ENCODE data around the gene MATCAP1.

MATCAP1 gene

DNA sequence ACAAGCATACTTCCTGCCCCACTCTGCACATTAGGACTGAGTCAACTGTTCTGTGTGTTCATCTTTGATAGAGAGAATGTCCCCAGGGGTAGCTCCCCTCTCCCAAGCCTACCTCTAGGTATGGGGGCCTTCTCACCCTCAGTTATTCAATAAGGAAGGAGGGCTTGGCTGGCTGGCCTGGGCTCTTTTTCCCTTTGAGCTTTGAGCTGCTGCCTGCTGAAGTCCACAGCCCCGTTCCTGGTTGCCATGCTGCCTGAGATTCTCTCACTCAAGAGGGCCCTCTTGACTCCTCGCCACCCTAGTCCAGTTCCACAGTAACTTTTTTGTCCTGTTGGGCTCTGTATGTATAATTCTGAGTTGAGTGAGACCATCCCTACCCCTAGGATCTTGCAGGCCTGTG lies 38.0 kb downstream of the MATCAP1 start:
- DNase-seq (ENCODE audit: extremely low read depth, low read depth), result no peak
- TF ChIP-seq, protein P1, sequence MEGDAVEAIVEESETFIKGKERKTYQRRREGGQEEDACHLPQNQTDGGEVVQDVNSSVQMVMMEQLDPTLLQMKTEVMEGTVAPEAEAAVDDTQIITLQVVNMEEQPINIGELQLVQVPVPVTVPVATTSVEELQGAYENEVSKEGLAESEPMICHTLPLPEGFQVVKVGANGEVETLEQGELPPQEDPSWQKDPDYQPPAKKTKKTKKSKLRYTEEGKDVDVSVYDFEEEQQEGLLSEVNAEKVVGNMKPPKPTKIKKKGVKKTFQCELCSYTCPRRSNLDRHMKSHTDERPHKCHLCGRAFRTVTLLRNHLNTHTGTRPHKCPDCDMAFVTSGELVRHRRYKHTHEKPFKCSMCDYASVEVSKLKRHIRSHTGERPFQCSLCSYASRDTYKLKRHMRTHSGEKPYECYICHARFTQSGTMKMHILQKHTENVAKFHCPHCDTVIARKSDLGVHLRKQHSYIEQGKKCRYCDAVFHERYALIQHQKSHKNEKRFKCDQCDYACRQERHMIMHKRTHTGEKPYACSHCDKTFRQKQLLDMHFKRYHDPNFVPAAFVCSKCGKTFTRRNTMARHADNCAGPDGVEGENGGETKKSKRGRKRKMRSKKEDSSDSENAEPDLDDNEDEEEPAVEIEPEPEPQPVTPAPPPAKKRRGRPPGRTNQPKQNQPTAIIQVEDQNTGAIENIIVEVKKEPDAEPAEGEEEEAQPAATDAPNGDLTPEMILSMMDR (IDR thresholded peaks at IDR 0.05; ENCODE audit: low read depth, low read length, missing control alignments), result no peak
- no peak overlapping the region for H3K4me3 ChIP-seq (replicated peaks; ENCODE audit: low read depth, low read length)

GRCh38 chr16:67144943-67145342 lies 38.8 kb downstream of the MATCAP1 start:
- no peak for DNase-seq (ENCODE audit: extremely low read depth, low read depth)
- TF ChIP-seq, protein P1 (IDR thresholded peaks at IDR 0.05; ENCODE audit: low read depth, low read length, missing control alignments), result no peak
- no peak overlapping the region for H3K4me3 ChIP-seq (replicated peaks; ENCODE audit: low read depth, low read length)

- TF ChIP-seq, protein P1 (IDR thresholded peaks at IDR 0.05; ENCODE audit: low read depth, low read length, missing control alignments), result no peak
- H3K4me3 ChIP-seq (replicated peaks; ENCODE audit: low read depth, low read length), result no peak overlapping the region
- no peak for DNase-seq (ENCODE audit: extremely low read depth, low read depth)
Observed at GRCh38 chr16:67142342-67142741, 41.4 kb downstream of the MATCAP1 start.

GRCh38 chr16:67141391-67141790 lies 42.4 kb downstream of the MATCAP1 start:
- no peak overlapping the region for H3K4me3 ChIP-seq (replicated peaks; ENCODE audit: low read depth, low read length)
- DNase-seq (ENCODE audit: extremely low read depth, low read depth), result no peak
- TF ChIP-seq, protein P1 (IDR thresholded peaks at IDR 0.05; ENCODE audit: low read depth, low read length, missing control alignments), result no peak

GRCh38 chr16:67137605-67138004 lies 46.2 kb downstream of the MATCAP1 start:
- TF ChIP-seq, protein P1 (IDR thresholded peaks at IDR 0.05; ENCODE audit: low read depth, low read length, missing control alignments), result no peak
- H3K4me3 ChIP-seq (replicated peaks; ENCODE audit: low read depth, low read length), result no peak overlapping the region
- no peak for DNase-seq (ENCODE audit: extremely low read depth, low read depth)

DNA sequence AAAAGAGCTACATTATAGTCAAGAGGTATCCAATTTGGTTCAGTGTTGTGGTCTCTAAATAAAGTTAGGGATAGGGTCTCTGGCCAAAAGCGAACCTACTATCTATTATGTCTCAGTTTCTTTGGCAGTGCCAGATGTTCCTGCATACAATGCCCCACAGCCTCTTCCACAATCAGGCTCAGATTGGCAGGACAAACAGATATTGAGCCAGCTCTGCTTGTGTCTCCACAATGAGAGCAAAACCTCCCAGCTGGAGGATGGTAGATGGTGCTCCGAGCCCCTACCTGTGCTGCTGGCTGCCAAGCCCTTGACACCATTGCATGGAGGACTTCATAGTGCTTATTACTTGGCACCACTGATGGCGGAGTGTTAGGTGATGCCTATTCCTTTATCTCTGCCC lies 54.3 kb downstream of the MATCAP1 start:
- no peak overlapping the region for H3K4me3 ChIP-seq (replicated peaks; ENCODE audit: low read depth, low read length)
- TF ChIP-seq, protein P1 (IDR thresholded peaks at IDR 0.05; ENCODE audit: low read depth, low read length, missing control alignments), result no peak
- no peak for DNase-seq (ENCODE audit: extremely low read depth, low read depth)

- TF ChIP-seq, protein P1 (IDR thresholded peaks at IDR 0.05; ENCODE audit: low read depth, low read length, missing control alignments), result no peak
- no peak for DNase-seq (ENCODE audit: extremely low read depth, low read depth)
Observed at GRCh38 chr16:67128887-67129286, 54.9 kb downstream of the MATCAP1 start.

More at GRCh38 chr16:67128887-67129286, 54.9 kb downstream of the MATCAP1 start:
- H3K4me3 ChIP-seq (replicated peaks; ENCODE audit: low read depth, low read length), result no peak overlapping the region
